WTC11 (cell line): Measurements from ENCODE around the gene MECR. TPM values are rescaled to one million over a fixed set of nuclear protein-coding genes. Genes with fewer than 3 reads are reported as not detected.
A peak's percentile ranks its signal among the peaks of the same experiment; 100 is the strongest.

Experiments
- ATAC-seq: fragments of 200-7000 bp; cut with Tn5 transposase; 2 replicates; pipeline ENCODE4 v1.10.0; 2021; ENCODE audit warnings: mild to moderate bottlenecking, moderate library complexity
- CTCF ChIA-PET: fragments of 300-600 bp; sonication (Branson Sonifier 250); formaldehyde crosslinking; loops from one replicate; lab custom pipeline; 2021; ENCODE audit warnings: antibody characterized with exemption; lab: Charles Lee
- POLR2A ChIA-PET: fragments of 350-600 bp; sonication (Branson Sonifier 250); formaldehyde crosslinking; loops from one replicate; lab custom pipeline; 2021; ENCODE audit warnings: antibody characterized with exemption; lab: Charles Lee
- DNase-seq: peaks from one replicate; pipeline ENCODE4 v3.0.0; 2021; ENCODE audit warnings: low spot score
- H3K27ac Mint-ChIP-seq: 2 replicates; pipeline ENCODE4 v1.8.0; 2021; ENCODE audit warnings: mixed read lengths
- H3K27me3 Mint-ChIP-seq: 2 replicates; pipeline ENCODE4 v1.8.0; 2021; ENCODE audit warnings: low read depth, mild to moderate bottlenecking, moderate library complexity, mixed read lengths
- H3K36me3 Mint-ChIP-seq: 2 replicates; pipeline ENCODE4 v1.8.0; 2021; ENCODE audit warnings: mixed read lengths
- H3K4me1 Mint-ChIP-seq: 2 replicates; pipeline ENCODE4 v1.8.0; 2022; ENCODE audit warnings: mixed read lengths
- H3K4me3 Mint-ChIP-seq: 2 replicates; pipeline ENCODE4 v1.8.0; 2021; ENCODE audit warnings: mild to moderate bottlenecking, moderate library complexity, mixed read lengths
- H3K9me3 Mint-ChIP-seq: 2 replicates; pipeline ENCODE4 v1.8.0; 2021; ENCODE audit warnings: mixed read lengths
- ARID4B ChIP-seq: sonication (generic); formaldehyde crosslinking; IDR thresholded peaks from 2 replicates; pipeline ENCODE4 v1.8.0; 2023; ENCODE audit warnings: missing genetic modification reagents, mild to moderate bottlenecking, borderline replicate concordance
- ATF3 ChIP-seq: sonication (generic); formaldehyde crosslinking; conservative IDR thresholded peaks from 2 replicates; pipeline ENCODE4 v1.8.1; 2022; ENCODE audit warnings: mild to moderate bottlenecking, missing genetic modification reagents
- FOXK1 ChIP-seq: sonication (generic); formaldehyde crosslinking; IDR thresholded peaks from 2 replicates; pipeline ENCODE4 v1.8.0; 2022; ENCODE audit warnings: mild to moderate bottlenecking, moderate library complexity, missing genetic modification reagents
- FOXP4 ChIP-seq: sonication (generic); formaldehyde crosslinking; IDR thresholded peaks from 2 replicates; pipeline ENCODE4 v1.8.0; 2022; ENCODE audit warnings: mild to moderate bottlenecking, missing genetic modification reagents
- GABPB1 ChIP-seq: sonication (generic); formaldehyde crosslinking; IDR thresholded peaks from 2 replicates; pipeline ENCODE4 v1.8.1; 2023; ENCODE audit warnings: mild to moderate bottlenecking, missing genetic modification reagents
- GRHL2 ChIP-seq: fragments of 250-450 bp; sonication (Bioruptor Pico); IDR thresholded peaks from 2 replicates; pipeline ENCODE4 v1.8.0; 2022; ENCODE audit warnings: mild to moderate bottlenecking, moderate library complexity; ENCODE audit not compliant: insufficient replicate concordance, severe bottlenecking
- GTF2I ChIP-seq: fragments of 250-450 bp; sonication (Bioruptor Pico); conservative IDR thresholded peaks from 2 replicates; pipeline ENCODE4 v1.4.0; 2021; ENCODE audit warnings: mild to moderate bottlenecking
- JAZF1 ChIP-seq: fragments of 250-450 bp; sonication (Bioruptor Pico); IDR thresholded peaks from 2 replicates; pipeline ENCODE4 v1.9.0; 2021; ENCODE audit warnings: moderate library complexity, mild to moderate bottlenecking, inconsistent platforms
- KAT7 ChIP-seq: sonication (generic); formaldehyde crosslinking; IDR thresholded peaks from 2 replicates; pipeline ENCODE4 v1.8.1; 2023; ENCODE audit warnings: missing genetic modification reagents, mild to moderate bottlenecking, borderline replicate concordance
- SMAD3 ChIP-seq: sonication (generic); formaldehyde crosslinking; IDR thresholded peaks from 2 replicates; pipeline ENCODE4 v1.8.0; 2022; ENCODE audit warnings: missing genetic modification reagents, mild to moderate bottlenecking, borderline replicate concordance
- TEAD1 ChIP-seq: sonication (generic); formaldehyde crosslinking; IDR thresholded peaks from 2 replicates; pipeline ENCODE4 v1.8.0; 2022; ENCODE audit warnings: mild to moderate bottlenecking, missing genetic modification reagents
- TEAD4 ChIP-seq: sonication (generic); formaldehyde crosslinking; IDR thresholded peaks from 2 replicates; pipeline ENCODE4 v1.8.0; 2022; ENCODE audit warnings: mild to moderate bottlenecking, missing genetic modification reagents
- TP53 ChIP-seq: sonication (generic); formaldehyde crosslinking; IDR thresholded peaks from 2 replicates; pipeline ENCODE4 v1.8.1; 2023; ENCODE audit warnings: mild to moderate bottlenecking, missing genetic modification reagents
- USF1 ChIP-seq: sonication (generic); formaldehyde crosslinking; IDR thresholded peaks from 2 replicates; pipeline ENCODE4 v1.8.0; 2022; ENCODE audit warnings: mild to moderate bottlenecking, missing genetic modification reagents
- ZNF232 ChIP-seq: sonication (generic); formaldehyde crosslinking; IDR thresholded peaks from 2 replicates; pipeline ENCODE4 v1.8.0; 2022; ENCODE audit warnings: mild to moderate bottlenecking, missing genetic modification reagents
- total RNA-seq: library from RNA; stranded (reverse); gene quantifications from 3 replicates; pipeline ENCODE4 v1.2.3, GENCODE V29; 2021
- TF ChIP-seq, protein P1 (sequence below): sonication (generic); formaldehyde crosslinking; IDR thresholded peaks from 2 replicates; pipeline ENCODE4 v1.8.1; 2022; ENCODE audit warnings: low read depth, missing genetic modification reagents, borderline replicate concordance
- TF ChIP-seq, protein P2 (sequence below): sonication (generic); formaldehyde crosslinking; IDR thresholded peaks from 2 replicates; pipeline ENCODE4 v1.8.0; 2023; ENCODE audit warnings: missing genetic modification reagents
- TF ChIP-seq, protein P3 (sequence below): sonication (generic); formaldehyde crosslinking; IDR thresholded peaks from 2 replicates; pipeline ENCODE4 v1.8.1; 2023; ENCODE audit warnings: mild to moderate bottlenecking, missing genetic modification reagents, moderate library complexity
- TF ChIP-seq, protein P4 (sequence below): sonication (generic); formaldehyde crosslinking; IDR thresholded peaks from 2 replicates; pipeline ENCODE4 v1.8.0; 2022; ENCODE audit warnings: mild to moderate bottlenecking, missing genetic modification reagents
- TF ChIP-seq, protein P5 (sequence below): sonication (generic); formaldehyde crosslinking; IDR thresholded peaks from 2 replicates; pipeline ENCODE4 v1.8.1; 2022; ENCODE audit warnings: mild to moderate bottlenecking, moderate library complexity, missing genetic modification reagents

Gene MECR
- total RNA-seq, 1 experiment from 2014 or later: 37.6 TPM

DNA sequence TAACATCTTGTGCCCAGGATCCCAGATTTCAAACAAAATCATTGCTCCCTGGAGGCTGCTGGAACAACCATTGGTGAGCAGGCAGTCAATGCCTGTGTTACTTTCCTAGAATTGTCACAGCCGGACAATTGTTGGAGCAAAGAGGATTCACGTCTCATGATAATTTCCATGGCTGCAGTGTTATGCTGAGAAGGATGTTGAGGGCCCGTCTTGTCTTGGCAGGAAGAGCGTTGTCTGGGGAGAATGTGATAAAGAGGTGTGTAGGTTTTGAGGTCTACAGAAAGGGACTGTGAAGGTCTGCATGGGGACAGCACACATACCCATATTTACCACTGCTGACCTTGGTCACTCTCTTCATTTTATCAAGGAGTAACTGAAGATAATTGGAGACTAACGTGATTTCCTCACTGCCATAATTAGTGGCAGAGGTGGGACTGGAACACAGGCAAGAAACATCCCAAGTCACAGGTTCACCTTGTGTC, 6.3 kb downstream of the MECR start:
- DNase-seq (no peak), ATAC-seq (no peak)
- H3K9me3 Mint-ChIP-seq: no peaks in the 10 kb centered on the region
- peaks cover 38% of the 10 kb centered on the region for H3K4me1 Mint-ChIP-seq
- H3K27ac Mint-ChIP-seq: peak overlapping the region; percentile 1; the same call in 1 of the 2 replicates
- no peaks in the 10 kb centered on the region for H3K27me3 Mint-ChIP-seq
- ChIA-PET CTCF (no interaction called here), POLR2A (no interaction called here)
- TF ChIP-seq ZNF232 (CRISPR knock-in tag): no peak
- TF ChIP-seq, protein P1, sequence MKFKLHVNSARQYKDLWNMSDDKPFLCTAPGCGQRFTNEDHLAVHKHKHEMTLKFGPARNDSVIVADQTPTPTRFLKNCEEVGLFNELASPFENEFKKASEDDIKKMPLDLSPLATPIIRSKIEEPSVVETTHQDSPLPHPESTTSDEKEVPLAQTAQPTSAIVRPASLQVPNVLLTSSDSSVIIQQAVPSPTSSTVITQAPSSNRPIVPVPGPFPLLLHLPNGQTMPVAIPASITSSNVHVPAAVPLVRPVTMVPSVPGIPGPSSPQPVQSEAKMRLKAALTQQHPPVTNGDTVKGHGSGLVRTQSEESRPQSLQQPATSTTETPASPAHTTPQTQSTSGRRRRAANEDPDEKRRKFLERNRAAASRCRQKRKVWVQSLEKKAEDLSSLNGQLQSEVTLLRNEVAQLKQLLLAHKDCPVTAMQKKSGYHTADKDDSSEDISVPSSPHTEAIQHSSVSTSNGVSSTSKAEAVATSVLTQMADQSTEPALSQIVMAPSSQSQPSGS (CRISPR knock-in tag): no peak
- TF ChIP-seq, protein P2, sequence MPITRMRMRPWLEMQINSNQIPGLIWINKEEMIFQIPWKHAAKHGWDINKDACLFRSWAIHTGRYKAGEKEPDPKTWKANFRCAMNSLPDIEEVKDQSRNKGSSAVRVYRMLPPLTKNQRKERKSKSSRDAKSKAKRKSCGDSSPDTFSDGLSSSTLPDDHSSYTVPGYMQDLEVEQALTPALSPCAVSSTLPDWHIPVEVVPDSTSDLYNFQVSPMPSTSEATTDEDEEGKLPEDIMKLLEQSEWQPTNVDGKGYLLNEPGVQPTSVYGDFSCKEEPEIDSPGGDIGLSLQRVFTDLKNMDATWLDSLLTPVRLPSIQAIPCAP (CRISPR knock-in tag): no peak
- no peak for TF ChIP-seq GABPB1 (CRISPR knock-in tag)
- no peak for TF ChIP-seq TP53 (CRISPR knock-in tag)
- TF ChIP-seq FOXK1 (CRISPR knock-in tag): no peak
- no peak for TF ChIP-seq ATF3
- TF ChIP-seq GRHL2 (CRISPR knock-in tag): no peak
- TF ChIP-seq, protein P3, sequence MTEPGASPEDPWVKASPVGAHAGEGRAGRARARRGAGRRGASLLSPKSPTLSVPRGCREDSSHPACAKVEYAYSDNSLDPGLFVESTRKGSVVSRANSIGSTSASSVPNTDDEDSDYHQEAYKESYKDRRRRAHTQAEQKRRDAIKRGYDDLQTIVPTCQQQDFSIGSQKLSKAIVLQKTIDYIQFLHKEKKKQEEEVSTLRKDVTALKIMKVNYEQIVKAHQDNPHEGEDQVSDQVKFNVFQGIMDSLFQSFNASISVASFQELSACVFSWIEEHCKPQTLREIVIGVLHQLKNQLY (CRISPR knock-in tag): no peak
- no peak for TF ChIP-seq FOXP4 (CRISPR knock-in tag)
- H3K36me3 Mint-ChIP-seq: peaks cover 5% of the 10 kb centered on the region; the same call in 1 of the 2 replicates
- H3K4me3 Mint-ChIP-seq: no peak overlapping the region

DNA sequence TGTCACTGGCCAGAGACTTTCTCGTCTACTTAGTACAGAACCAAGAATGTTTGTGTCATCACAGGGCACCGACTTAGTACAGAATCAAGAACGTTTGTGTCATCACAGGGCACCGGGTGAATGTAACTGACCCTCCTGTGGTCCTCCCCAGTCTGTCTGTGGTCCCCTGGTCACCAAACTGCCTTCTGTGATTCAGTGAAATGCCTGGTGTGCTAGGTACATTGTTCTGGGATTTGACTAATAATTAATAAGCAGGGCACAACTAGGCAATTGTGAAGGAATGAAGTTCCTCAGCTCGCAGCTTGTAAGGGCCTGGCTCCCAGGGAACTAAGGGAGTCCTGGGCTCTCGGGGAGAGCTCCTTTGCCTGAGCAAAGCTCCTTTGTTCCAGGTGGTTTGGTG, 7.2 kb downstream of the MECR start:
- Mint-ChIP-seq H3K27ac (no peak overlapping the region), H3K27me3 (no peaks in the 10 kb centered on the region), H3K36me3 (peaks cover 5% of the 10 kb centered on the region; the same call in 1 of the 2 replicates), H3K9me3 (no peaks in the 10 kb centered on the region), H3K4me3 (no peak overlapping the region), H3K4me1 (peaks cover 36% of the 10 kb centered on the region)
- TF ChIP-seq JAZF1 (CRISPR knock-in tag) (no peak), TP53 (CRISPR knock-in tag) (no peak), SMAD3 (CRISPR knock-in tag) (no peak), GRHL2 (CRISPR knock-in tag) (no peak), FOXK1 (CRISPR knock-in tag) (no peak), GTF2I (CRISPR knock-in tag) (no peak), TEAD4 (CRISPR knock-in tag) (no peak), KAT7 (no peak), ARID4B (CRISPR knock-in tag) (no peak), USF1 (CRISPR knock-in tag) (no peak), TEAD1 (CRISPR knock-in tag) (no peak)
- TF ChIP-seq, protein P4, sequence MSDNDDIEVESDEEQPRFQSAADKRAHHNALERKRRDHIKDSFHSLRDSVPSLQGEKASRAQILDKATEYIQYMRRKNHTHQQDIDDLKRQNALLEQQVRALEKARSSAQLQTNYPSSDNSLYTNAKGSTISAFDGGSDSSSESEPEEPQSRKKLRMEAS (CRISPR knock-in tag): no peak
- TF ChIP-seq, protein P5, sequence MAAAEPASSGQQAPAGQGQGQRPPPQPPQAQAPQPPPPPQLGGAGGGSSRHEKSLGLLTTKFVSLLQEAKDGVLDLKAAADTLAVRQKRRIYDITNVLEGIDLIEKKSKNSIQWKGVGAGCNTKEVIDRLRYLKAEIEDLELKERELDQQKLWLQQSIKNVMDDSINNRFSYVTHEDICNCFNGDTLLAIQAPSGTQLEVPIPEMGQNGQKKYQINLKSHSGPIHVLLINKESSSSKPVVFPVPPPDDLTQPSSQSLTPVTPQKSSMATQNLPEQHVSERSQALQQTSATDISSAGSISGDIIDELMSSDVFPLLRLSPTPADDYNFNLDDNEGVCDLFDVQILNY: no peak
- DNase-seq (no peak), ATAC-seq (no peak)
- ChIA-PET POLR2A (no interaction called here), CTCF (no interaction called here)
